BJ (cell line): Measurements from ENCODE around the gene VPS29. TPM values are rescaled to one million over a fixed set of nuclear protein-coding genes. Genes with fewer than 3 reads are reported as not detected.
"Not testable (repeated sequence)": the region's sequence is repeated elsewhere in the genome, so short reads cannot be mapped to it uniquely, and the experiment has no call there.

Source experiments
- CTCF ChIA-PET: fragments of 350-600 bp; formaldehyde crosslinking; extraction: SDS; loops from one replicate; lab custom pipeline; 2021; ENCODE audit warnings: antibody characterized with exemption, inconsistent platforms; lab: Yijun Ruan, JAX
- POLR2A ChIA-PET: fragments of 300-600 bp; sonication (Branson Sonifier 250); formaldehyde crosslinking; extraction: SDS; loops from one replicate; lab custom pipeline; 2021; ENCODE audit warnings: antibody characterized with exemption; lab: Charles Lee
- DNase-seq: peaks from one replicate; pipeline ENCODE4 v3.0.0-alpha.2; 2011; ENCODE audit warnings: low read depth
- H3K27me3 ChIP-seq: 2 replicates; pipeline ENCODE4 v1.6.0; 2011; ENCODE audit warnings: low read length; ENCODE audit not compliant: control insufficient read depth, insufficient read depth
- H3K36me3 ChIP-seq: 2 replicates; pipeline ENCODE4 v1.5.1; 2011; ENCODE audit warnings: low read length; ENCODE audit not compliant: control insufficient read depth, insufficient read depth
- H3K4me3 ChIP-seq: 2 replicates; pipeline ENCODE4 v1.5.1; 2011; ENCODE audit warnings: low read depth, mild to moderate bottlenecking, control low read depth, low read length
- polyA plus RNA-seq: library from polyadenylated mRNA; depleted of rRNA; stranded (reverse); fragments of >200 nt; gene quantifications from 2 replicates; pipeline ENCODE4 v1.2.3, GENCODE V29; 2011
- TF ChIP-seq, protein P1 (sequence below): IDR thresholded peaks from 2 replicates; pipeline ENCODE4 v1.5.1; 2011; ENCODE audit warnings: low read depth, mild to moderate bottlenecking, control low read depth, inconsistent platforms, low read length, moderate library complexity; ENCODE audit not compliant: insufficient read depth

VPS29 gene
- polyA plus RNA-seq, 1 experiment = 98.8 TPM

DNA sequence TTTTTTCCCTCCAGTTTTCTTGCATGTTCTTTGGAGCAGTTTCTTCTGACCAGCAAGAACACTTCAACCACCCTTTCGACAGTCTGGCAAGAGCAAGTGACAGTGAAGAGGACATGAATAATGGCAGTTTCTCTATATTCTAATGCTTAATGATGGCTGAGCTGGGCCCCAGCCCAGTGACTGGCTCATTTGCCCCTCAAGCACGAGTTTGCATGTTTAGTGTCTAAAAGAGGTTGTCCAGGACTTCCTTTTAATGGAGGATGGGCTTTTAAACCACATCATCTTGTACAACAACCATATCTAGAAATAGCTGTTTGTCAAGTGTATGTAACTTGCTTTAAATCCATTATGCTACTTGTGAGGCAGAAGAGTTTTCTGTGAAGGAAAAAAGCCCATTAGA, 28.6 kb upstream of the VPS29 start:
- TF ChIP-seq, protein P1, sequence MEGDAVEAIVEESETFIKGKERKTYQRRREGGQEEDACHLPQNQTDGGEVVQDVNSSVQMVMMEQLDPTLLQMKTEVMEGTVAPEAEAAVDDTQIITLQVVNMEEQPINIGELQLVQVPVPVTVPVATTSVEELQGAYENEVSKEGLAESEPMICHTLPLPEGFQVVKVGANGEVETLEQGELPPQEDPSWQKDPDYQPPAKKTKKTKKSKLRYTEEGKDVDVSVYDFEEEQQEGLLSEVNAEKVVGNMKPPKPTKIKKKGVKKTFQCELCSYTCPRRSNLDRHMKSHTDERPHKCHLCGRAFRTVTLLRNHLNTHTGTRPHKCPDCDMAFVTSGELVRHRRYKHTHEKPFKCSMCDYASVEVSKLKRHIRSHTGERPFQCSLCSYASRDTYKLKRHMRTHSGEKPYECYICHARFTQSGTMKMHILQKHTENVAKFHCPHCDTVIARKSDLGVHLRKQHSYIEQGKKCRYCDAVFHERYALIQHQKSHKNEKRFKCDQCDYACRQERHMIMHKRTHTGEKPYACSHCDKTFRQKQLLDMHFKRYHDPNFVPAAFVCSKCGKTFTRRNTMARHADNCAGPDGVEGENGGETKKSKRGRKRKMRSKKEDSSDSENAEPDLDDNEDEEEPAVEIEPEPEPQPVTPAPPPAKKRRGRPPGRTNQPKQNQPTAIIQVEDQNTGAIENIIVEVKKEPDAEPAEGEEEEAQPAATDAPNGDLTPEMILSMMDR = no peak
- no peaks in the 10 kb centered on the region for H3K36me3 ChIP-seq
- ChIA-PET CTCF (interaction anchor here (0.7 to 0.9 kb wide), 3 partner anchors 70 to 357 kb away, joined by 3 read pairs; partner anchors contain the start of gene ARPC3), POLR2A (no interaction called here)
- H3K27me3 ChIP-seq = no peaks in the 10 kb centered on the region
- no peak overlapping the region for H3K4me3 ChIP-seq
- DNase-seq = no peak

- TF ChIP-seq, protein P1 = no peak
- ChIA-PET CTCF (interaction anchor here (1.1 to 3.2 kb wide), 4 partner anchors 13 to 73 kb away, joined by 3 to 16 read pairs (median 8); no protein-coding TSS in a partner anchor), POLR2A (interaction anchor here (0.6 kb wide), 1 partner anchor 12 kb away, joined by 8 read pairs; no protein-coding TSS in a partner anchor)
- DNase-seq = no peak
- Histone ChIP-seq H3K27me3 (no peaks in the 10 kb centered on the region), H3K4me3 (no peak overlapping the region), H3K36me3 (no peaks in the 10 kb centered on the region)
Measured at GRCh38 chr12:110528277-110528839, 26.4 kb upstream of the VPS29 start.

DNA sequence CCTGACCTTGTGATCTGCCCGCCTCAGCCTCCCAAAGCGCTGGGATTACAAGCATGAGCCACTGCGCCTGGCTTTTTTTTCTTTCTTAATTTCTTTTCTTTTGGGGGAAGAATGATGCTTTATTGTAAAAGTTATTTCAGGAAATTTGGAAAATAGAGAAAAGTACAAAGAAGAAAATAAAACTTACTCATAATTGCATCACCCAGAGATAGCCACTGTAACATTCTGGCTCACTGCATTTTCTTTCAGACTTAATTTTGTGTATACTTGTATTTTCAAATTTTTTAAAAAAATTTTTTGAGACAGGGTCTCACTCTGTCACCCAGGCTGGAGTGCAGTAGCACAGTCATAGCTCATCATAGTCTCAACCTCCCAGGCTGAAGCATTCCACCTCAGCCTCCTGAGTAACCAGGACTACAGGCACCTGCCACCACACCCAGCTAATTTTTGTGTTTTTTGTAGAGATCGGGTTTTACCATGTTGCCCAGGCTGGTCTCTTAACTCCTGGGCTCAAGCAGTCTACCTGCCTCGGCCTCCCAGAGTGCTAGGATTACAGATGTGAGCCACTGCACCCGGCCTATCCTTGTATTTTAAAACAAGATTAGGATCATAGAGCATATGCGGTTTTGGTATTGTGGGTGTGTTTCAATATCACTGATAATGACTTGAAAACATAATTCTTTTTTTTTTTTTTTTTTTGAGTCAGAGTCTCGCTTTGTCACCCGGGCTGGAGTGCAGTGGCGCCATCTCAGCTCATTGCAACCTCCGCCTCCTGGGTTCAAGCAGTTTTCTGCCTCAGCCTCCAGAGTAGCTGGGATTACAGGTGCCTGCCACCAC, 19.2 kb upstream of the VPS29 start:
- H3K27me3 ChIP-seq, POLR2A ChIA-PET, DNase-seq, H3K36me3 ChIP-seq, H3K4me3 ChIP-seq: not testable (repeated sequence)
- CTCF ChIA-PET = interaction anchor here (0.9 to 15.3 kb wide), 2 partner anchors 8 to 80 kb away, joined by 6 to 340 read pairs; no protein-coding TSS in a partner anchor

GRCh38 chr12:110518014-110518413, 16.1 kb upstream of the VPS29 start:
- POLR2A ChIA-PET, H3K27me3 ChIP-seq, H3K36me3 ChIP-seq, DNase-seq, H3K4me3 ChIP-seq: not testable (repeated sequence)
- CTCF ChIA-PET = interaction anchor here (15.3 kb wide), 1 partner anchor 83 kb away, joined by 340 read pairs; no protein-coding TSS in a partner anchor

- H3K4me3 ChIP-seq = no peak overlapping the region
- ChIA-PET CTCF (interaction anchor here (15.3 kb wide), 1 partner anchor 84 kb away, joined by 340 read pairs; no protein-coding TSS in a partner anchor), POLR2A (no interaction called here)
- TF ChIP-seq, protein P1 = no peak
- 0 out of 2 replicates have a peak, but pooled peaks cover 1% of the 10 kb centered on the region for H3K27me3 ChIP-seq
- no peaks in the 10 kb centered on the region for H3K36me3 ChIP-seq
- no peak for DNase-seq
Measured at GRCh38 chr12:110516995-110517394, 15.1 kb upstream of the VPS29 start.

DNA sequence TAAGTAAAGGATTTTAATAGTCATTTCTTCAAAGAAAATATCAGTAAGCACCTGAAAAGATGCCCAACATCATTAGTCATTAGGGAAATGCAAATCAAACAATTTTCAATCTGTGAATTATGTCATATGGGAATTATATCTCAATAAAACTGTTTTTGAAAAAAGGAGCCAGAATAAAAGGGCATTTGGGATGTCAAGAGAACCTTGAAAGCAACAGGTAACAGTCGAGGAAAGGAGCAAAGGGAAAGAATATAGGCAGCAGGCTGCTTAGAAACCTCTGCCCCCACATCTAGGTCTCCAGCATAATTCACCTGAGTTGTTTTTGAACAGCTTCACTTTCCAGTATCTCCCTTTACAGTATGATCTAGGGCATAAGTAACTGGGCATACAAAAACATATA, 12.5 kb upstream of the VPS29 start:
- POLR2A ChIA-PET = no interaction called here
- CTCF ChIA-PET = interaction anchor here (1.2 to 15.3 kb wide), 5 partner anchors 13 to 373 kb away, joined by 4 to 340 read pairs (median 8); partner anchors contain the start of genes FAM216A and GPN3
- H3K4me3 ChIP-seq = no peak overlapping the region
- TF ChIP-seq, protein P1 = no peak
- no peaks in the 10 kb centered on the region for H3K36me3 ChIP-seq
- H3K27me3 ChIP-seq = 0 out of 2 replicates have a peak, but pooled peaks cover 1% of the 10 kb centered on the region
- no peak for DNase-seq
